SK-N-MC (cell line): ENCODE data around the gene SNX30.

Experiments used
- EZH2 ChIP-seq: fragments of 200-600 bp; sonication (generic); IDR thresholded peaks from one replicate; pipeline ENCODE4 v1.6.1; 2017; ENCODE audit warnings: antibody characterized with exemption
- POLR2AphosphoS5 ChIP-seq: IDR thresholded peaks from 2 replicates; pipeline ENCODE4 v1.6.1; 2012; ENCODE audit warnings: mild to moderate bottlenecking, low read depth, low read length, borderline replicate concordance

- TF ChIP-seq POLR2AphosphoS5 (no peak), EZH2 (no peak)
These were observed 148.3 kb downstream of the SNX30 start for GRCh38 chr9:112898872-112899311.
